ENCODE data around the gene SNX15.

Gene SNX15

DNA sequence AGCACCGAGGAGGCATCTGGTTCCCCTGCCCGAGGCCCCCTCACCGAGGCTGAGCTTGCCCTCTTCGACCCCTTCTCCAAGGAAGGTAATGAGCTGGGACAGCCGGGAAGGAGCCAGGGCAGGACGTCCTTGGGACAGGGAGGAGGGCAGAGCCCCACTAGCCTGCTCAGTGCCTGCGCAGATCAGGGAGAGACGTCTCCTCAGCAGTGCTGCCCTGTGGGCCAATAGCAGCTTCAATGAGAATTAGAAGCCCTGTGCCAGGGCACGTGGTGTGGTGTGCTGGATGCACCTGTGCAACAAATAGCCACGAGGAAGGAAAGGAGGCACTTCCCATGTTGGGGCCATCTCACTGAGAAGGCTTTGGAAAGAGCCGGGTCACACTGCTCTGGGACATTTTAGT is 8.3 kb downstream of the SNX15 start:
- no peak for TF ChIP-seq GATA1 (IDR thresholded peaks at IDR 0.05; ENCODE audit: low read depth, low read length)
- TF ChIP-seq POLR2A (IDR thresholded peaks at IDR 0.05; ENCODE audit: low read length): no peak
- no peak for DNase-seq

DNA sequence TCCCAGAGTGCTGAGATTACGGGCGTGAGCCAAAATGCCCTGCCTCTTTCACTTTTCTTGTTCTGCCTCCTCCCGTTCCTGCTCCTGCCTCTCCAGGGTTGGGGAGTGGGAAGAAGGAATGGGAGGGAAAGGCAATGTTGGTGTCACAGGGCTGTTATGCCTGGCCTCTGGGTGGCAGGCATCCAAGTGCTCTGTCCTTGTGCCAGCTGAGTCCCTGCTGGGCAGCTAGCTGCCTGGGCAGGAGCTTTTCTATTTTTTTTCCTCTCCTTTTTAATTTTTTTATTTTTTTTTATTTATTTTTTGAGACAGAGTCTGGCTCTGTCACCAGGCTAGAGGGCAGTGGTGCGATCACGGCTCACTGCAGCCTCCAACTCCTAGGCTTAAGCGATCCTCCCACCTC is 9.7 kb downstream of the SNX15 start:
- no peak for DNase-seq
- TF ChIP-seq POLR2A (IDR thresholded peaks at IDR 0.05; ENCODE audit: low read length) (no peak), GATA1 (IDR thresholded peaks at IDR 0.05; ENCODE audit: low read depth, low read length) (no peak)

DNA sequence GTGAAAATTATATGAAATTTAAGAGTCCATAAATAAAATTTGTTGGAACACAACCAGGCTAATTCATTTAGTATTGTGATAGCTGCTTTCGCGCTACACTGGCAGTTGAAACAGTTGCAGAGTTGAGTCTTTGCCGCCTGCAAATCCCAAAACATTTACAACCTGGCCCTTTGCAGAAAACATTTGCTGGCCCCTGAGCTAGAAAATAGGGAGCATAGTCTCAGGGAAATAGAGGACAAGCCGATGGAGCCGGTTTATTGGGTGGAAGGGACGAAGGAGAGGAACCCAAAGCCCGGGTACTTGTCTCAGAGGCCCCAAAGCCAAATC is 13.2 kb downstream of the SNX15 start:
- TF ChIP-seq GATA1 (IDR thresholded peaks at IDR 0.05; ENCODE audit: low read depth, low read length) (no peak), POLR2A (IDR thresholded peaks at IDR 0.05; ENCODE audit: low read length) (no peak)
- DNase-seq: no peak

DNA sequence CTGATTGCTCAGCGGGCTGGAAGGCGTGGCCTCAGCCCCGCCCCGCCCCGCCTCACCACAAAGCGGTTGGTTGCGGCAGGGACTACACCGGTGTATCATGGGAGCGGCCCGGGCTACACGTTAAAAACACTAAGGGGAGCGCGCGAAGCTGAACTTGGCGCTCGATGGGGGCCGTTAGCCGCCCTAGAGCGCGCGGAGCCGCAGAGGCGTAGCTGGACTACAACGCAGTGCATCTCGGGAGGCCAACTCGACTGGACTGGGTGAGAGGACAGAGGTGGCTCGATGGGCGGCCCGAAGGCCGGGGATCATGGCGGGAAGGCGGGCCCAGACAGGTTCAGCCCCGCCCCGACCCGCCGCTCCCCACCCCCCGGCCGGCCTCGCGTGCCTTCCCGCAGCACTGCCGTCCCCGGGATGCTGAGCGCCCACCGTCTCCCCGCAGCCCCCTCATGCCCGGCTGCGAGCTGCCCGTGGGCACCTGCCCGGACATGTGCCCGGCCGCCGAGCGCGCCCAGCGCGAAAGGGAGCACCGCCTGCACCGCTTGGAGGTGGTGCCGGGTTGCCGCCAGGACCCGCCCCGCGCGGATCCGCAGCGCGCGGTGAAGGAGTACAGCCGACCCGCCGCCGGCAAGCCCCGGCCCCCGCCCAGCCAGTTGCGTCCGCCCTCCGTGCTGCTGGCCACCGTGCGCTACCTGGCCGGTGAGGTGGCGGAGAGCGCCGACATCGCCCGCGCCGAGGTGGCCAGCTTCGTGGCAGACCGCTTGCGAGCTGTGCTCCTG is 13.8 kb downstream of the SNX15 start, which contains the start of gene SAC3D1:
SAC3D1 (plus strand) TSS at position 364 of the 776 bp plus-strand sequence; CDS start at position 447, 83 bp downstream.
- DNase-seq: peak; percentile 96
- TF ChIP-seq GATA1 (IDR thresholded peaks at IDR 0.05; ENCODE audit: low read depth, low read length) (no peak), POLR2A (IDR thresholded peaks at IDR 0.05; ENCODE audit: low read length) (peak; percentile 58)

DNA sequence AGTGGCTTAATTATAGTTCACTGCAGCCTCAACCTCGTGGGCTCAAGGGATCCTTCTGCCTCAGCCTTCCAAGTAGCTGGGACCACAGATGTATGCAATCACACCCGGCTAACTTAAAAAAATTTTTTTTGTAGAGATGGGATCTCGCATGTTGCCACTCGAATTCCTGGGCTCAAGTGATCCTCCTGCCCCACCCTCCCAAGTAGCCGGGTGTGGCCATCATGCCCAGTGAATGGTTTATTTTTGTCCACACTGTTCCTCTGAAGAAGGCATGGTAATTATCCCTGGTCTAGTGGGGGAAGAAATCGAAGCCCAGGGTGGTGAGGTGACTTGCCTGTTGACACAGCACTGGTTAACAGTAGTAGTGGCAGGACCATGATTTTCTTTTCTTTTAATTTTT is 15.7 kb downstream of the SNX15 start:
- TF ChIP-seq POLR2A (IDR thresholded peaks at IDR 0.05; ENCODE audit: low read length): no peak
- TF ChIP-seq GATA1 (IDR thresholded peaks at IDR 0.05; ENCODE audit: low read depth, low read length): no peak
- DNase-seq: no peak

DNA sequence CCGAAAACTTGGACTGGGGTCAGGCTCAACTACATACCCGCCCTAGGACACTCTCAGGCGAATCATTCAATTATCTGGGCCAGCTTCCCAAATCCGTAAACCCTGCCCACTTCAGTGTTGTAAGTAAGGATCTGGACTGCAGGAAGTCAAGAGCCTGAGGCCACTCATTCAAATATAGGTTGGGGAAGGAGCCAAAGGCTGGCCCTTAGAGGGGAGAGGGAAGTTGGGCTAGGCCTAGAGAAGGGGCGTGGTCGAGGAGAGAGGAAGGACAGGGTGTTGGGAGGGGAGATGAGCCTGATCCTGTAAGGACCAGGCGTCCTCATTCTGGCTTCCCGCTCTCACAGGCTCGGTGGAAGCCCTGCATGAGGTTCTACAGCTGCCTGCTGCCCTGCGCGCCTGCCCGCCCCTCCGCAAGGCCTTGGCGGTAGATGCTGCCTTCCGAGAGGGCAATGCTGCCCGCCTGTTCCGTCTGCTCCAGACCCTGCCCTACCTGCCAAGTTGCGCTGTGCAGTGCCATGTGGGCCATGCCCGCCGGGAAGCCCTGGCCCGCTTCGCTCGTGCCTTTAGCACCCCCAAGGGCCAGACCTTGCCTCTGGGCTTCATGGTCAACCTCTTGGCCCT is 16.8 kb downstream of the SNX15 start:
- no peak for DNase-seq
- TF ChIP-seq GATA1 (IDR thresholded peaks at IDR 0.05; ENCODE audit: low read depth, low read length): no peak
- TF ChIP-seq POLR2A (IDR thresholded peaks at IDR 0.05; ENCODE audit: low read length): no peak

DNA sequence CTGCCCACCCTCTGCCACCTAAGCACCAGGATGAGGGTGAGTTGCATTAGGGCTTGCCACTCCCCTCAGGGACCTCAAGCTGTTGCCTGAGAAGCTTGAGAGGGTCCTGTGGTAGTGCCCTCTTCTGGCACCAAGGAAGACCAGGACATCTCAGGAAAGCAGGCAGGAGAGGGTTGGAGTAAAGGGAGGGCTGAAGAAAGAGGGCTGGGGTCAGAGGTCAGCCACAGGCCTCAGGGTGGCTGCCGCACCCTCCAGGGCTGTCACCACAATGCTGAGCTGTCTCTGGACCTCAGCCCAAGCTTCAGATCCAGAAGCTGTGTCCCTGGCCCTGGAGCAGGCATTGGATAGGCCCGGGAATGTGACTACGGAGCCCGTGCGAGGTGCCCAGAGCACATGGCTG is 17.8 kb downstream of the SNX15 start:
- no peak for DNase-seq
- no peak for TF ChIP-seq GATA1 (IDR thresholded peaks at IDR 0.05; ENCODE audit: low read depth, low read length)
- no peak for TF ChIP-seq POLR2A (IDR thresholded peaks at IDR 0.05; ENCODE audit: low read length)

DNA sequence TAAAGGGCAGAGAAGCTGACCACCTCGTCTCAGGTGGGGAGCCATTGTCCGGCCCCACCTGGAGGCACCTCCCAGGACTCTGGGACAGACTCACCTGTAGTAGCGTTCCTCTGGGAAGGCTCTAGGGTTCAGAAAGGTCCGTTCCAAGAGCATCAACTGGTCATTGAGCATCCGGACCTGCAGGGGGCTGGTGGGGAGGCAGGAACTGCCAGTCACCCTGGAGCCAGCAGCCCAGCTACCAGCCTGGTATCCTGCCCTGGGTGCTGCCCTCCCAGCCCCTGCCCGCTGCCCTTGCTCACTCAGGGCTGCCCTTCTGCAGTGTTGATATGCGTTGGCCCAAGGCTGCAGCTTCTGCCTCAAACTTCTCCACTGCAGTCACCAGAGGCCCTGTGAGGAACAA is 18.5 kb downstream of the SNX15 start:
- no peak for TF ChIP-seq POLR2A (IDR thresholded peaks at IDR 0.05; ENCODE audit: low read length)
- no peak for TF ChIP-seq GATA1 (IDR thresholded peaks at IDR 0.05; ENCODE audit: low read depth, low read length)
- no peak for DNase-seq

DNA sequence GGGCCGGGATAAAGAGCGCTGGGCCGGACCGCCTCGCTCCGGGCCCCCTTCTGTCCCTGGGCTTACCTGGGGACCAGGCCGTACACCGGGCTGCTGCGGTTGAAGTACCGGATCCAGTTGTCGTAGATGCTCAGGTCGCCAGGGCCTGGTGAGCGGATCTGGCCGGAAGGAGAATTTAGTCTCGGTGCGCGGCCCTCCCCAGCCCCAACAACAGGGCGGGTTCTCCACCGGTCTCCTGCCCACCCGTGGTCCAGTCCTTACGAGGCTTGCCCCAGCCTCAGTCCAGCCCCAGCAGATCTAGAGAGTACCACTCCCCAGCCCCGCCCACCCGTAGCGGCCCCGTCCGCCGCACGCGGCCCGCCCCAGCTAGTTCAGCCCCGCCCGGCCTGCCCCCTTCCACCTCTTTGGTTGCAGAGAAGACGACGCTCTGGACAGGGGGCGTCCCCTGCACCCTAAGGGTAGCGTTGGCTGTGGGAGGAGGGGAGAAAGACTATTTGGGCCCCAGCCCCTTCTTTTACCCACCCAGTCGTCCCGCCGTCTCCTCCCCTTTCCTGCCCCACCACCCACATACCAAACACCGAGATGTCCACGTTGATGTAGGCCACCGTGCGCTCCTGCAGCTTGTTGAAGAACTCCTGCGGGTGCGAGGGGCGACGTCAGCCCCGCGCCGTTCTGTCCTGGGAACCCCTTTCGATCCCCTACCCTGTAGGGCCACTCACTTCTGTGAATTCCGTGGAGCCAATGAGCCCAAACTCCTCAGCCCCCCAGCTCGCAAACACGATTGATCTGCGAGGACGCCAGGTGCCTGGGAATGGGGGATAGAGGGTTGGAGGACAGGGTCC is 20.6 kb downstream of the SNX15 start:
- DNase-seq: peak in 1 of 2 experiments; percentile 23
- no peak for TF ChIP-seq GATA1 (IDR thresholded peaks at IDR 0.05; ENCODE audit: low read depth, low read length)
- no peak for TF ChIP-seq POLR2A (IDR thresholded peaks at IDR 0.05; ENCODE audit: low read length)

DNA sequence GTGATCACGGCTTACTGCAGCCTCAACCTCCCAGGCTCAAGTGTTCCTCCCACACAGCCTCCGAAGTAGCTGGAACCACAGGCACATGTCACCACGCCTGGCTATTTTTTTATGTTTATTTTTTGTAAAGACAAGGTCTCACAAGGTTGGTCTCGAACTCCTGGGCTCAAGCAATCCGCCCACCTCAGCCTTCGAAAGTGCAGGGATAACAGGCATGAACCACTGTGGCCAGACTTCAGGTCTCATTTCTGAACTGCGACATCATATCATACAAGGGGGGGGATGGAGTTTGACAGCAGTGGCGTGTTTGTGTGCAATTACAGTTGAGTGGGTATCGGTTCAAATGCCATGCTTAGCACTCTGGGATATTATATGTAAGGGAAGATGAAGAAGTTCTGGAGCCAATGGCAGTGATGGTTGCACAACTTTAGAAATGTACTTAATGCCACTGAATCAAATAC is 24.2 kb downstream of the SNX15 start:
- TF ChIP-seq POLR2A (IDR thresholded peaks at IDR 0.05; ENCODE audit: low read length): no peak
- TF ChIP-seq GATA1 (IDR thresholded peaks at IDR 0.05; ENCODE audit: low read depth, low read length): no peak
- DNase-seq: no peak

DNA sequence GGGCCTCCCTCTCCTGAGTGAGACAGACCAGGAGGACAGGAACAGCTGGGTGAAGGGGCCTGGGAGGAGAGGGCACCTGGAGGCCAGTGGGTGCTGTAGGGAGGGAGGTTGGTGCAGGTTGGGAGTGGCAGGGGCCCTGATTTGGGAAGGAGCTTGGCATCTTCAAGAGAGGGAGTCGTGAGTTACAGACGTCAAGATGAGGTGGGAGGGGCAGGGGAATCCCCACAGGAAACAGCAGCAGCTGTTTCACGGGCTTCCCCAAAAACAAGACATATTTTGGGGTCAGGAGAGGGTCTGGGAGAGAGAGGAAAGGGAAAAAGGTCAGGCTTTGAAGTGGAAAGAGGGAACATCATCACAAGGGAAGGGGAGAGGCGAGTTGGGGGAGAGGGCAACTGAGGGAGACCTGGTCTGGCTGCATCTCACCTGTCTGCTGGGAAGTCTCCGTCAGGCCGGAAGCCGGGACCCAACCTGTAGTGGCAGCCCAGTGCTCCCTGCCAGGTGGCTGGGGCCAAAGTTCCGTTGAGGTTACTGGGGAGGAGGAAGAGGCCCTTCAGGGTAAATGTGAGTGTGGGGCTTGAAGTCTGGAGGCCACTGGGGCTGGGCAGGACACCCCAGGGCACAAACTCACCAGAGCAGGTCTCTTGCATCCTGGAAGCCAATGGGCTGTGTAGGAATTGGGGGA is 26.7 kb downstream of the SNX15 start:
- no peak for DNase-seq
- TF ChIP-seq POLR2A (IDR thresholded peaks at IDR 0.05; ENCODE audit: low read length) (no peak), GATA1 (IDR thresholded peaks at IDR 0.05; ENCODE audit: low read depth, low read length) (no peak)

DNA sequence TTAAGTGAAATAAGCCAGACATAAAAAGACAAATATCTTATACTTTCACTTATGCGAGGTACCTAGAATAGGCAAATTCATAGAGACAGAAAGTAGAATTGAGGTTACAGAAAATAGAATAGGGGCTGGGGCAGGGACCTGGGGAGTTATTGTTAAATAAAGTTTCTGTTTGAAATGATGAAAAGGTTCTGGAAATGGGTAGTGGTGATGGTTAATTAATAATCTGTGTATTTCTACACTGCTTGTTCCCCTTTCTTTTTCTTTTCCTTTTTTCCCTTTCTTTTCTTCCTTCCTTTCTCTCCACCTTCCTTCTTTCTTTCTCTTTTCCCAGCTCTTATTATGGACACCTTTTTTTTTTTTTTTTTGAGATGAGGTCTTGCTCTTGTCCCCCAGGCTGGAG is 28.3 kb downstream of the SNX15 start:
- DNase-seq: no peak
- TF ChIP-seq GATA1 (IDR thresholded peaks at IDR 0.05; ENCODE audit: low read depth, low read length) (no peak), POLR2A (IDR thresholded peaks at IDR 0.05; ENCODE audit: low read length) (no peak)

DNA sequence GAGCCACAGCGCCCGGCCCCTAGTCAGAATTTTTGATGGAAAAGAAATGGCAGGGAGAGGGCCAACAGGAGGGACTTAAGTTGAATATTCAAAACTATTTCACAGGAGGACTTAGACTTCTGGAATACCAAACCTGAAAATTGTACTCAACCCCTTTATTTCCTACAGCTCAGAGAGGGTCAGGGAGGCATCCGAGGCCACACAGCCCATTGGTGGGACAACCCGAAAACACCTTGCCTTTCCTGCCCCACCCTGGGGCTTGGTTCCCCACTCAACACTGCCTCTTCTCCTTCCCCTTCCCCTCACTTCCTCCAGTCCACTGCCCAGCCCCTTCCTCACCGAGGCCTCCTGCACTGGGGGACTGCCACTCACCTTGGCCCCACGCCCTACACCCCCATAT is 29.8 kb downstream of the SNX15 start:
- no peak for DNase-seq
- TF ChIP-seq GATA1 (IDR thresholded peaks at IDR 0.05; ENCODE audit: low read depth, low read length): no peak
- no peak for TF ChIP-seq POLR2A (IDR thresholded peaks at IDR 0.05; ENCODE audit: low read length)

DNA sequence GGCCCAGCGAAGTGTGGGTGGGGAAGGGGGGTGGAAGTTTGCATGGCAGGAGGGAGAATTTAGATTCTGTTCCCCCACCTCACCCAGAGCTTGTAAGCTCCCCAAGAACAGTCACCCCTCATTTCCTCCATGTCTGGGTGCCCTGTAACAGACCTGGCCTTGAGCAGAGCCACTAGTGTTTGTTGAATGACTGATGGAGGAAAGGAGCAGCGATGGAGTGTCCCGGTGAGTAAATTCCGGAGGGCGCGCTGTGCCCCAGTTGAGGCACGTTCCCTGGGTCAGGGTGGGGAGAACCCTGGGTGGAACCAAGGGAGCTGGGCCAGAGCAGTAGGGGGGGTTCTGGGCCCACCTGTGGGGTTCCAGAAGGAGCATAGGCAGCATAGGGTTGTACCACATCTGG is 30.3 kb downstream of the SNX15 start:
- no peak for DNase-seq
- TF ChIP-seq GATA1 (IDR thresholded peaks at IDR 0.05; ENCODE audit: low read depth, low read length): no peak
